ENCODE data around the gene PTHLH.

PTHLH gene

DNA sequence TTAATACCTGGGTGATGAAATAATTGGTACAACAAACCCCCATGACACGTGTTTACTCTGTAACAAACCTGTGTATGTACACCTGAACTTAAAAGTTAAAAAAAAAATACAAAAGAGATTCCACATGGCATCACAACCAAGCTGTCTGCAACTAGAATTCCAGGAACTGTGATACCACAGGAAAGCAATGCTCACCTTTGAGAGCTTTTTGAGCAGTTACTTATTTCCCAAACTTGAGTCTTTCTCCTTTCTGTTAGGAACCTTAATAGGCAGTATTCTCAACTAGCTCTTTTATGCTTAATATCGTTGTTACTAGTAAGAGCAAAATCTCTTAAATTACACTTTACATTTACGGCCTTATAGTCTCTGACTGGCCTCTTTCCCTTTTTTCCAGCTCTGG, 15.2 kb downstream of the PTHLH start:
- H3K4me2 ChIP-seq (ENCODE audit: low read depth, low read length, poor library complexity, severe bottlenecking) = no peak overlapping the region
- no peaks in the 10 kb centered on the region for H3K79me2 ChIP-seq (ENCODE audit: insufficient read depth, low read length)
- no peak overlapping the region for H3K4me3 ChIP-seq (ENCODE audit: insufficient read depth, low read length, poor library complexity, severe bottlenecking)
- no peak overlapping the region for H3K9ac ChIP-seq (ENCODE audit: low read length)
- no peaks in the 10 kb centered on the region for H3K9me2 ChIP-seq (replicated peaks; ENCODE audit: insufficient read depth, low read length)
- H3K27me3 ChIP-seq (ENCODE audit: low read length) = no peaks in the 10 kb centered on the region
- no peak overlapping the region for H2AFZ ChIP-seq (ENCODE audit: low read depth, low read length, severe bottlenecking)
- H3K36me3 ChIP-seq (ENCODE audit: low read length) = no peaks in the 10 kb centered on the region
- H3F3A ChIP-seq (ENCODE audit: insufficient read depth) = no peaks in the 10 kb centered on the region
- TF ChIP-seq, protein P1, sequence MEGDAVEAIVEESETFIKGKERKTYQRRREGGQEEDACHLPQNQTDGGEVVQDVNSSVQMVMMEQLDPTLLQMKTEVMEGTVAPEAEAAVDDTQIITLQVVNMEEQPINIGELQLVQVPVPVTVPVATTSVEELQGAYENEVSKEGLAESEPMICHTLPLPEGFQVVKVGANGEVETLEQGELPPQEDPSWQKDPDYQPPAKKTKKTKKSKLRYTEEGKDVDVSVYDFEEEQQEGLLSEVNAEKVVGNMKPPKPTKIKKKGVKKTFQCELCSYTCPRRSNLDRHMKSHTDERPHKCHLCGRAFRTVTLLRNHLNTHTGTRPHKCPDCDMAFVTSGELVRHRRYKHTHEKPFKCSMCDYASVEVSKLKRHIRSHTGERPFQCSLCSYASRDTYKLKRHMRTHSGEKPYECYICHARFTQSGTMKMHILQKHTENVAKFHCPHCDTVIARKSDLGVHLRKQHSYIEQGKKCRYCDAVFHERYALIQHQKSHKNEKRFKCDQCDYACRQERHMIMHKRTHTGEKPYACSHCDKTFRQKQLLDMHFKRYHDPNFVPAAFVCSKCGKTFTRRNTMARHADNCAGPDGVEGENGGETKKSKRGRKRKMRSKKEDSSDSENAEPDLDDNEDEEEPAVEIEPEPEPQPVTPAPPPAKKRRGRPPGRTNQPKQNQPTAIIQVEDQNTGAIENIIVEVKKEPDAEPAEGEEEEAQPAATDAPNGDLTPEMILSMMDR (IDR thresholded peaks at IDR 0.05; ENCODE audit: insufficient read depth, low read length, poor library complexity, severe bottlenecking) = no peak
- TF ChIP-seq EZH2phosphoT487 (conservative IDR thresholded peaks at IDR 0.05; ENCODE audit: low read length) = no peak
- H4K20me1 ChIP-seq (ENCODE audit: low read depth, low read length) = no peaks in the 10 kb centered on the region
- H3K9me3 ChIP-seq (ENCODE audit: insufficient read depth, low read length) = no peaks in the 10 kb centered on the region
- no peak overlapping the region for H3K27ac ChIP-seq (ENCODE audit: low read depth, low read length)

DNA sequence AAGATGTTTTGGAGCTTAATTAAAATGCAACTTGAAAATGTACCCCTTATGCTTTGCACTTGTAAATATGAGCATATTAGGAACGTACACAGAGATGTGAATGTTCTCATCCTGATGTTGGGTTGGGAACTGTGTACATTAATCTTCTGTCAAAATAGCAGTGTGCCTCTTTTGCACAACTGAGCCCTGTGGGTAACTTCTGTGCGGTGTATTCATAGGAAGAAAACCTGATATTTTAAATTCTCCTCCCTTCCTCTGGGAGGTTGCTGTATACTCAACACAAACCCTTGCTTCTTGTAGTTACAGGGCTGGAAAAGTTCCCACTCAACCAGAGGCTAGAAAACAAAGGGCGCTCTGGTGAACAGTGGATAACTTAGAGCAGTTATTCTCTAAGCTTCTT, 18.7 kb downstream of the PTHLH start:
- Histone ChIP-seq H3K79me2 (ENCODE audit: insufficient read depth, low read length) (no peaks in the 10 kb centered on the region), H3K9ac (ENCODE audit: low read length) (no peak overlapping the region), H3K4me3 (ENCODE audit: insufficient read depth, low read length, poor library complexity, severe bottlenecking) (no peak overlapping the region), H3K27ac (ENCODE audit: low read depth, low read length) (no peak overlapping the region), H3K9me3 (ENCODE audit: insufficient read depth, low read length) (no peaks in the 10 kb centered on the region), H4K20me1 (ENCODE audit: low read depth, low read length) (no peaks in the 10 kb centered on the region), H3F3A (ENCODE audit: insufficient read depth) (no peaks in the 10 kb centered on the region), H3K36me3 (ENCODE audit: low read length) (no peaks in the 10 kb centered on the region), H3K9me2 (replicated peaks; ENCODE audit: insufficient read depth, low read length) (no peaks in the 10 kb centered on the region), H3K27me3 (ENCODE audit: low read length) (no peaks in the 10 kb centered on the region), H3K4me2 (ENCODE audit: low read depth, low read length, poor library complexity, severe bottlenecking) (no peak overlapping the region), H2AFZ (ENCODE audit: low read depth, low read length, severe bottlenecking) (no peak overlapping the region)
- TF ChIP-seq EZH2phosphoT487 (conservative IDR thresholded peaks at IDR 0.05; ENCODE audit: low read length) = no peak
- TF ChIP-seq, protein P1 (IDR thresholded peaks at IDR 0.05; ENCODE audit: insufficient read depth, low read length, poor library complexity, severe bottlenecking) = no peak

DNA sequence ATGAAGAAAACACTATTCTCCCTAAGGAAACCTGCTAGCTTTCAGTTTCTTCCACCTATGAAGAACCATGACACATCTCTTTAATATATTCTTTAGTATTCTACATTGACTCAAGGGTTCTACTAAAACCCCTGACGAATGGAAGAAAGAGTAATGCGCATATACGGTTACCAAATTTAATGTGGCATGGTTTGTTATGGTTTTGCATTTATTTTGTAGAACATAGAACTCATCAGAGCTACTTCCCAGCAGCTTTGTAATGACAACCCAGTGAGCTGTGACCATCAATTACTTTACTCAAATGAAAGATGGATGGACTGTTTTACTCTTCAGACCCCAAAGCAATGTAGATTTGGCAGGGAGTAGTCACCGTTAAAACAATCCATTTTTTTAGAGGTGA, 19.2 kb downstream of the PTHLH start:
- no peak for TF ChIP-seq EZH2phosphoT487 (conservative IDR thresholded peaks at IDR 0.05; ENCODE audit: low read length)
- TF ChIP-seq, protein P1 (IDR thresholded peaks at IDR 0.05; ENCODE audit: insufficient read depth, low read length, poor library complexity, severe bottlenecking) = no peak
- H2AFZ ChIP-seq (ENCODE audit: low read depth, low read length, severe bottlenecking) = no peak overlapping the region
- H4K20me1 ChIP-seq (ENCODE audit: low read depth, low read length) = no peaks in the 10 kb centered on the region
- no peaks in the 10 kb centered on the region for H3K27me3 ChIP-seq (ENCODE audit: low read length)
- H3K36me3 ChIP-seq (ENCODE audit: low read length) = no peaks in the 10 kb centered on the region
- no peak overlapping the region for H3K27ac ChIP-seq (ENCODE audit: low read depth, low read length)
- no peak overlapping the region for H3K9ac ChIP-seq (ENCODE audit: low read length)
- no peaks in the 10 kb centered on the region for H3F3A ChIP-seq (ENCODE audit: insufficient read depth)
- H3K9me2 ChIP-seq (replicated peaks; ENCODE audit: insufficient read depth, low read length) = no peaks in the 10 kb centered on the region
- no peaks in the 10 kb centered on the region for H3K9me3 ChIP-seq (ENCODE audit: insufficient read depth, low read length)
- no peak overlapping the region for H3K4me2 ChIP-seq (ENCODE audit: low read depth, low read length, poor library complexity, severe bottlenecking)
- no peaks in the 10 kb centered on the region for H3K79me2 ChIP-seq (ENCODE audit: insufficient read depth, low read length)
- no peak overlapping the region for H3K4me3 ChIP-seq (ENCODE audit: insufficient read depth, low read length, poor library complexity, severe bottlenecking)
